ENCODE data around the gene PKNOX2.

Gene PKNOX2

GRCh38 chr11:125141178-125141577, 23.4 kb upstream of the PKNOX2 start:
- no peak for DNase-seq
- H3K4me1 Mint-ChIP-seq (ENCODE audit: low read depth in 2 of 2): peaks cover 4 to 5% of the 10 kb centered on the region in 2 donors
- ATAC-seq (replicated peaks): no peak
- no peak overlapping the region for H3K4me3 Mint-ChIP-seq
- no peak overlapping the region for H3K27ac Mint-ChIP-seq
- no peaks in the 10 kb centered on the region for H3K9me3 Mint-ChIP-seq
- peaks cover 3% of the 10 kb centered on the region for H3K36me3 Mint-ChIP-seq (ENCODE audit: insufficient read depth)
- H3K27me3 Mint-ChIP-seq: peaks cover 61 to 70% of the 10 kb centered on the region in 2 donors

DNA sequence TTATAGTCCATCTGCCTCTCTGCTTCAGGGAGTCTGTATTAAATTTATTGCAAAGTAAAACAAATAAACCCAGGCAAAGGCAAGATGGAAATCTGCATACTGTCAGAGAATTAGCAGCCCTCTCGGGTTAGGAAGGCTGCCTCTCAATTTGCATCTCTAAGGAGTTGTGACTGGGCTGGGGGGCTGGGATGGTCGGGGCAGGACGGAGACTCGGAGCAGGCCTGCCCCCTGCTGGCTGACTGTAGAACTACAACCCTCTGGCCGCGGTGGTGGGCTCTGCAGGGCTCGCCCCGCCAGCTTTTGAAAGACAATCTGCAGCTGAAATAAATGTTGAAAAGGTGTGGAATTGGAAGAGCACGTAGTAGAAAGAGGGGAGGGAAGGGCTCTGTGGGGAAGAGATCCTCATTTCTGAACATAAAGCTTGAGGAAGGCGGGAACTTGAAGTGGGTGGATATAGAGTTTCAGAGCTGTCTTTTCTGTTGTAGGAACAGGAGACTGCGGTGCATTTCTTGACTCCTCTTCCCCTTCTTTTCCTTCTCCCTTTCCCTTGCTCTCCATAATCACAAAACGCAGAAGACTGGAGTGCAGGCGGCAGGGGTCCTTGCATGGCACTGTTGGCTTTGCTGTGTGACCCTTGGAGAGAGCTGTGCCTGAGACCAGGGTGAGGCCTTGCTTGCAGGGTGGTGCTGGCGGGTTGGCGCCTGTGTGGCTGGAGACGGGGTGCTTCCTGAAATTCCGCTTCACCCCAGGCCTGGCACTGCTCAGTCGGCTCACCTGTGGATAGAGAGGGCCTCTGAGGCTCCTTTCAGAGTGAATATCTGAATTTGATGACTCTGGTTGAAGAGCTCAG, 22.6 kb upstream of the PKNOX2 start:
- H3K36me3 Mint-ChIP-seq (ENCODE audit: insufficient read depth): peaks cover 3% of the 10 kb centered on the region
- H3K4me1 Mint-ChIP-seq (ENCODE audit: low read depth in 2 of 2): peaks cover 4 to 5% of the 10 kb centered on the region in 2 donors
- DNase-seq (peak; percentile 54 to 58 (median 58)), ATAC-seq (replicated peaks) (peak; percentile 94)
- H3K4me3 Mint-ChIP-seq: no peak overlapping the region
- no peaks in the 10 kb centered on the region for H3K9me3 Mint-ChIP-seq
- peaks cover 58 to 74% of the 10 kb centered on the region in 2 donors for H3K27me3 Mint-ChIP-seq
- H3K27ac Mint-ChIP-seq: no peak overlapping the region

DNA sequence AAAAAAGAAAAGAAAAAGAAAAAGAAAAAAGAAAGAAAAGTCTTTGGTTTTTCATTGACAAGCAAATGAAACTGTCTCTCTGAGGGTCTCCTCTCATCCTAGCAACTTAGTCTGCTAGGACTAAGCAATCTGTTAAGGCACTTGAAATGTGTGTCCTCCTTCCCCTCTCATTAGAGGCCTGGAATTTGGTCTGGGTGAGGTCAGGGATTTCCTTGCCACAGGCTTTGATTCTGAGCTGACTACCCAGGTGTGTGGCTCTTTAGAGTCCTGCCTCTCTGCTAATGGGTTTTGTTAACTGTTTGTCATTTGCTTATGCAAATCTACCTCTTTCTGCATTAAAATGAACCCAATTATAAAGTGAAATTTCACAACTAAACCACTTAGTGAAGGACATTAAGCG, 18.3 kb upstream of the PKNOX2 start:
- Mint-ChIP-seq H3K27ac (no peak overlapping the region), H3K27me3 (peaks cover 29 to 46% of the 10 kb centered on the region in 2 donors), H3K36me3 (ENCODE audit: insufficient read depth) (peaks cover 3% of the 10 kb centered on the region), H3K4me3 (no peak overlapping the region), H3K9me3 (no peaks in the 10 kb centered on the region), H3K4me1 (ENCODE audit: low read depth in 2 of 2) (peaks cover 4 to 5% of the 10 kb centered on the region in 2 donors)
- DNase-seq (no peak), ATAC-seq (replicated peaks) (no peak)

- Mint-ChIP-seq H3K4me3 (no peak overlapping the region), H3K9me3 (no peaks in the 10 kb centered on the region), H3K27me3 (peaks cover 19 to 35% of the 10 kb centered on the region in 2 donors), H3K27ac (no peak overlapping the region), H3K36me3 (ENCODE audit: insufficient read depth) (no peaks in the 10 kb centered on the region), H3K4me1 (ENCODE audit: low read depth in 2 of 2) (no peaks in the 10 kb centered on the region)
- no peak for DNase-seq
- no peak for ATAC-seq (replicated peaks)
These were observed 17.3 kb upstream of the PKNOX2 start for GRCh38 chr11:125147280-125147679.

DNA sequence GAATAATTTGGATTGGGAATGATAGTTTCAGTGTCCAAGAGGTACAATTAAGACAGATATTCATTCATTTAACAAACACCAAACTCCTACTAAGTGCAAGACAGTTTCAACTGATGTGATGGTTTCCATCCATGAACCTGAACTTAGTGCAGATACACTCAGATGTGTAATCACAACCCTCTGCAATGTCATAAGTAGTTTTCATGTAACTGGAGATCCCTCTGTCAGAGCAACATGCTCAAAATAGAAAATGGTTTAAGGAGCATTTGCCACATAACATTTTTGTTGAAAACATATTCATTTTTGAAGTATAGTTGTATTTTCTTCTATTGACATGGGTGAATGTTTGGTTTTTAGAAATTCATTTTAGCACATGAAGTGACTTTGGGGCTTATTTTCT, 16.5 kb upstream of the PKNOX2 start:
- H3K27ac Mint-ChIP-seq: no peak overlapping the region
- H3K36me3 Mint-ChIP-seq (ENCODE audit: insufficient read depth): no peaks in the 10 kb centered on the region
- no peaks in the 10 kb centered on the region for H3K9me3 Mint-ChIP-seq

GRCh38 chr11:125148743-125149142, 15.8 kb upstream of the PKNOX2 start:
- no peak overlapping the region for H3K4me3 Mint-ChIP-seq
- no peaks in the 10 kb centered on the region for H3K4me1 Mint-ChIP-seq (ENCODE audit: low read depth in 2 of 2)
- ATAC-seq (replicated peaks): no peak
- H3K9me3 Mint-ChIP-seq: no peaks in the 10 kb centered on the region
- no peak overlapping the region for H3K27ac Mint-ChIP-seq
- no peak for DNase-seq
- H3K36me3 Mint-ChIP-seq (ENCODE audit: insufficient read depth): no peaks in the 10 kb centered on the region
- peaks cover 17 to 30% of the 10 kb centered on the region in 2 donors for H3K27me3 Mint-ChIP-seq

More for the DNA sequence above, 16.5 kb upstream of the PKNOX2 start:
- no peak overlapping the region for H3K4me3 Mint-ChIP-seq
- DNase-seq: no peak
- ATAC-seq (replicated peaks): no peak
- H3K27me3 Mint-ChIP-seq: peaks cover 13 to 30% of the 10 kb centered on the region in 2 donors
- no peaks in the 10 kb centered on the region for H3K4me1 Mint-ChIP-seq (ENCODE audit: low read depth in 2 of 2)

DNA sequence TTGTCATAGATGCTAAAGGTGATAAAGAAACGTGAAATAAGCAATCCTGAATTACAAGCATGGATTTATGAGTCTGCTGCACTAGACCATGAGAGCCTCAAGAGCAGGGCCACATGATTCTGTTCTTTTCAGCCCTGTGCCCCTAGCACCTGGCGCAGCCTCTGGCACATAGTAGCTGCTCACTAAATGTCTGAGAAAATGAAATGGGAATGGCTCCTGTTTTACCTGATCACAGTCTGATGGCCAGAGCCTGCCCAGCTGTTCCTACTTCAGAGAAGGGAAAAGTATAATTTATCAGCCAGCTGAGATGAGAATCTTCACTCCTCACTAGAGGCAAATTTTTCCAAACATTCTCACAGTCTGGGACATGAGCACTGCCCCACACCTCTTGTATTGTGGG, 10.7 kb upstream of the PKNOX2 start:
- Mint-ChIP-seq H3K27me3 (peaks cover 44 to 60% of the 10 kb centered on the region in 2 donors), H3K4me3 (no peak overlapping the region), H3K27ac (no peak overlapping the region), H3K36me3 (ENCODE audit: insufficient read depth) (no peaks in the 10 kb centered on the region), H3K9me3 (no peaks in the 10 kb centered on the region), H3K4me1 (ENCODE audit: low read depth in 2 of 2) (no peaks in the 10 kb centered on the region)
- no peak for ATAC-seq (replicated peaks)
- no peak for DNase-seq

- no peak for DNase-seq
- no peak for ATAC-seq (replicated peaks)
- Mint-ChIP-seq H3K4me1 (ENCODE audit: low read depth in 2 of 2) (no peaks in the 10 kb centered on the region), H3K27ac (no peak overlapping the region), H3K36me3 (ENCODE audit: insufficient read depth) (no peaks in the 10 kb centered on the region), H3K4me3 (no peak overlapping the region), H3K9me3 (no peaks in the 10 kb centered on the region), H3K27me3 (peaks cover 44 to 67% of the 10 kb centered on the region in 2 donors)
These were observed 10.0 kb upstream of the PKNOX2 start for GRCh38 chr11:125154378-125155099.

DNA sequence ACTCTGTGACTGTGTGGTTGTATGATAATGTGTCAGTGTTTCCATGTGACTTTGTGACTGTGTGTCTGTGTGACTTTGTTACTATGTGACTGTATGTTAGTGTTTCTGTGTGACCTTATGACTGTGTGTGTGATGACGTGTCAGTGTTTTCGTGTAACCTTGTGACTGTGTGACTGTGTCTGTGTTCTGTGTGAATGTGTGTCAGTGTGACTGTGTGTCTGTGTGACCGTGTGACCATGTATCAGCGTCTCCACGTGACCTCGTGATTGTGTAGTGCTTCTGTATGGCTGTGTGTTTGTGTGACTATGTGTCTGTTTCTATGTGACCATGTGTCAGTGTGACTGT, 9.5 kb upstream of the PKNOX2 start:
- H3K27ac Mint-ChIP-seq: no peak overlapping the region
- DNase-seq (no peak), ATAC-seq (replicated peaks) (no peak)
- H3K27me3 Mint-ChIP-seq: peaks cover 46 to 72% of the 10 kb centered on the region in 2 donors
- no peaks in the 10 kb centered on the region for H3K9me3 Mint-ChIP-seq
- no peaks in the 10 kb centered on the region for H3K36me3 Mint-ChIP-seq (ENCODE audit: insufficient read depth)
- H3K4me3 Mint-ChIP-seq: no peak overlapping the region
- H3K4me1 Mint-ChIP-seq (ENCODE audit: low read depth in 2 of 2): no peaks in the 10 kb centered on the region

GRCh38 chr11:125155767-125156166, 8.8 kb upstream of the PKNOX2 start:
- Mint-ChIP-seq H3K9me3 (no peaks in the 10 kb centered on the region), H3K4me1 (ENCODE audit: low read depth in 2 of 2) (no peaks in the 10 kb centered on the region), H3K4me3 (no peak overlapping the region), H3K36me3 (ENCODE audit: insufficient read depth) (no peaks in the 10 kb centered on the region), H3K27me3 (peaks cover 53 to 79% of the 10 kb centered on the region in 2 donors), H3K27ac (no peak overlapping the region)
- ATAC-seq (replicated peaks): no peak
- DNase-seq: no peak

- DNase-seq (no peak), ATAC-seq (replicated peaks) (no peak)
- Mint-ChIP-seq H3K36me3 (ENCODE audit: insufficient read depth) (no peaks in the 10 kb centered on the region), H3K27me3 (peaks cover 59 to 87% of the 10 kb centered on the region in 2 donors), H3K4me1 (ENCODE audit: low read depth in 2 of 2) (no peaks in the 10 kb centered on the region), H3K9me3 (no peaks in the 10 kb centered on the region), H3K4me3 (no peak overlapping the region), H3K27ac (no peak overlapping the region)
These were observed 8.0 kb upstream of the PKNOX2 start for GRCh38 chr11:125156346-125157117.

DNA sequence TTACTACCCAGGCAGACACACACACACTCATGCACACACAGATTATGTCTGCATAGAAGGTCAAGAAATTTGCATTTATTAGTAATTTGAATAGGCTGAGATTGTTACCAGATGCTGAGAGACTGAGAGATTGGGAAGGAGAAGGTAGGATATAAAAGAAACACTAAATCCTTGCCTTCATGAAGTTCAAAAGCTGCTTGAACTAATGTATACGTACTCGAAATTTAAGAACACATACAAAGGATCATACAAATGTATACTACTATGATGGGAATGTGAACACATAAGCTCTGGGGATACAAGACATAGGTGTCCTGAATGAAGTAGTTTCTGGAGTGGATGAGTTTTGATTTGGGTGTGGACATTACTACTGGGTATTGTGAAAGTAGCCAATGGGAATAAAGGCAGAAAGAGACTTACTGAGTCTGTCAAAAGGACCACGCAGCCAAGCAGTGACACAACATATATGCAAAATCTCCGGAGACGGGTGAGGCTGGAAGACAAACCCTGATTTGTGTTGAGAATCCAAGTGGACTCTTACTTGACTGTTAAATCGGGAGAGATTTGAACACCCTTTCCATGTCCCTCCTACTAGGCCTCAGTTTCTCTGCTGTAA, 7.3 kb upstream of the PKNOX2 start:
- ATAC-seq (replicated peaks) (no peak), DNase-seq (no peak)
- Mint-ChIP-seq H3K36me3 (ENCODE audit: insufficient read depth) (no peaks in the 10 kb centered on the region), H3K9me3 (no peaks in the 10 kb centered on the region), H3K27me3 (peaks cover 62 to 94% of the 10 kb centered on the region in 2 donors), H3K4me1 (ENCODE audit: low read depth in 2 of 2) (no peaks in the 10 kb centered on the region), H3K27ac (no peak overlapping the region), H3K4me3 (no peak overlapping the region)
